ENCODE data around the gene HNF1B. TPM values are rescaled to one million over a fixed set of nuclear protein-coding genes. Genes with fewer than 3 reads are reported as not detected.

The HNF1B gene
- total and polyA plus RNA-seq, 10 of the 15 experiments (the other 5 are each of a cell fraction or from before 2014, with no cell fraction given): 0.51 to 12.7 (median 1.9) TPM

- no peak for FAIRE-seq
- RAD21 ChIA-PET (ENCODE audit: unreplicated experiment): no interaction called here
Observed at GRCh38 chr17:37731056-37731455, 13.8 kb downstream of the HNF1B start.

More at GRCh38 chr17:37731056-37731455, 13.8 kb downstream of the HNF1B start:
- no TSS peak for BruUV-seq (replicated peaks)
- no peak for ATAC-seq
- WGBS (ENCODE audit: insufficient coverage, insufficient replicate concordance, low lambda C conversion rate, missing lambda C conversion rate): 51% methylated on average over 12 of the region's 12 CpGs
- H3K27ac ChIP-seq (ENCODE audit: control insufficient read depth, insufficient read depth): no peak overlapping the region
- TF ChIP-seq CBX5 (IDR thresholded peaks at IDR 0.05; ENCODE audit: low read depth) (no peak), SMARCA5 (IDR thresholded peaks at IDR 0.05) (no peak), CEBPB (IDR thresholded peaks at IDR 0.05; ENCODE audit: borderline replicate concordance in 1 of 2, low read depth in 2 of 2, low read length in 2 of 2) (no peak), NFYB (IDR thresholded peaks at IDR 0.05; ENCODE audit: insufficient read depth, low read depth, low read length) (no peak), SUZ12 (IDR thresholded peaks at IDR 0.05; ENCODE audit: unreplicated experiment) (no peak), CBX3 (IDR thresholded peaks at IDR 0.05; ENCODE audit: borderline replicate concordance, low read depth) (no peak), SIN3A (IDR thresholded peaks at IDR 0.05; ENCODE audit: low read depth, low read length) (no peak), BACH1 (IDR thresholded peaks at IDR 0.05; ENCODE audit: borderline replicate concordance) (no peak), BRCA1 (IDR thresholded peaks at IDR 0.05; ENCODE audit: low read depth, low read length) (no peak), FOXM1 (IDR thresholded peaks at IDR 0.05; ENCODE audit: low read depth, low read length) (no peak), STAT1 (conservative IDR thresholded peaks at IDR 0.05) (no peak), POU2F2 (IDR thresholded peaks at IDR 0.05; ENCODE audit: borderline replicate concordance, low read depth, low read length) (no peak), ZNF24 (IDR thresholded peaks at IDR 0.05) (no peak), EGR1 (IDR thresholded peaks at IDR 0.05; ENCODE audit: borderline replicate concordance in 1 of 2, low read depth in 2 of 2, low read length in 2 of 2) (no peak), FOS (IDR thresholded peaks at IDR 0.05; ENCODE audit: borderline replicate concordance, extremely low read depth, insufficient read length) (no peak), HDGF (IDR thresholded peaks at IDR 0.05) (no peak), ZBED1 (IDR thresholded peaks at IDR 0.05; ENCODE audit: borderline replicate concordance) (no peak), SMAD5 (IDR thresholded peaks at IDR 0.05; ENCODE audit: low read depth) (no peak)
- TF ChIP-seq, protein P1, sequence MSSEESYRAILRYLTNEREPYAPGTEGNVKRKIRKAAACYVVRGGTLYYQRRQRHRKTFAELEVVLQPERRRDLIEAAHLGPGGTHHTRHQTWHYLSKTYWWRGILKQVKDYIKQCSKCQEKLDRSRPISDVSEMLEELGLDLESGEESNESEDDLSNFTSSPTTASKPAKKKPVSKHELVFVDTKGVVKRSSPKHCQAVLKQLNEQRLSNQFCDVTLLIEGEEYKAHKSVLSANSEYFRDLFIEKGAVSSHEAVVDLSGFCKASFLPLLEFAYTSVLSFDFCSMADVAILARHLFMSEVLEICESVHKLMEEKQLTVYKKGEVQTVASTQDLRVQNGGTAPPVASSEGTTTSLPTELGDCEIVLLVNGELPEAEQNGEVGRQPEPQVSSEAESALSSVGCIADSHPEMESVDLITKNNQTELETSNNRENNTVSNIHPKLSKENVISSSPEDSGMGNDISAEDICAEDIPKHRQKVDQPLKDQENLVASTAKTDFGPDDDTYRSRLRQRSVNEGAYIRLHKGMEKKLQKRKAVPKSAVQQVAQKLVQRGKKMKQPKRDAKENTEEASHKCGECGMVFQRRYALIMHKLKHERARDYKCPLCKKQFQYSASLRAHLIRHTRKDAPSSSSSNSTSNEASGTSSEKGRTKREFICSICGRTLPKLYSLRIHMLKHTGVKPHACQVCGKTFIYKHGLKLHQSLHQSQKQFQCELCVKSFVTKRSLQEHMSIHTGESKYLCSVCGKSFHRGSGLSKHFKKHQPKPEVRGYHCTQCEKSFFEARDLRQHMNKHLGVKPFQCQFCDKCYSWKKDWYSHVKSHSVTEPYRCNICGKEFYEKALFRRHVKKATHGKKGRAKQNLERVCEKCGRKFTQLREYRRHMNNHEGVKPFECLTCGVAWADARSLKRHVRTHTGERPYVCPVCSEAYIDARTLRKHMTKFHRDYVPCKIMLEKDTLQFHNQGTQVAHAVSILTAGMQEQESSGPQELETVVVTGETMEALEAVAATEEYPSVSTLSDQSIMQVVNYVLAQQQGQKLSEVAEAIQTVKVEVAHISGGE (CRISPR knock-in tag; IDR thresholded peaks at IDR 0.05): no peak
- H3K4me1 ChIP-seq (ENCODE audit: control insufficient read depth, insufficient read depth, low read length): no peaks in the 10 kb centered on the region
- no peak overlapping the region for H2AFZ ChIP-seq (ENCODE audit: control insufficient read depth, low read depth, low read length)
- H3K4me3 ChIP-seq: no peak overlapping the region
- H3K79me2 ChIP-seq (ENCODE audit: control insufficient read depth, insufficient read depth, low read length): no peaks in the 10 kb centered on the region
- intact Hi-C loops (cut with micrococcal nuclease; ENCODE audit: unreplicated experiment) (no loop called here), in situ Hi-C loops (cut with MboI) (loop anchor here (10.0 kb wide), 1 partner anchor 64 kb away; no protein-coding TSS in a partner anchor)
- no peak overlapping the region for H3K4me2 ChIP-seq (ENCODE audit: control insufficient read depth, insufficient read depth)
- POLR2A ChIA-PET: interaction anchor here (1.3 kb wide), 1 partner anchor 10 kb away, joined by 4 read pairs; no protein-coding TSS in a partner anchor
- SMC1A ChIA-PET (ENCODE audit: uncharacterized antibody, unreplicated experiment): interaction anchor here (0.7 to 1.0 kb wide), 2 partner anchors 35 to 127 kb away, joined by 3 read pairs; no protein-coding TSS in a partner anchor
- H3K9ac ChIP-seq (ENCODE audit: control insufficient read depth, insufficient read depth, low read length): no peak overlapping the region
- H3K36me3 ChIP-seq (ENCODE audit: control insufficient read depth in 2 of 2, insufficient read depth in 2 of 2, low read length in 1 of 2): peaks cover 0 to 20% of the 10 kb centered on the region in 2 experiments; a peak in 2 of 4 replicates
- CTCF ChIA-PET: interaction anchor here (0.6 to 1.0 kb wide), 2 partner anchors 28 to 30 kb away, joined by 3 to 4 read pairs; no protein-coding TSS in a partner anchor
- no peaks in the 10 kb centered on the region for H4K20me1 ChIP-seq (ENCODE audit: control insufficient read depth, insufficient read depth)
- DNase-seq (ENCODE audit: low read depth, low spot score): no peak
- H3K27me3 ChIP-seq (replicated peaks in 1 of 2; ENCODE audit: control insufficient read depth in 2 of 2, insufficient read depth in 2 of 2, low read length in 1 of 2): peaks cover 0 to 3% of the 10 kb centered on the region in 2 experiments; a peak in 1 of 4 replicates
- no peaks in the 10 kb centered on the region for H3K9me3 ChIP-seq (replicated peaks; ENCODE audit: control insufficient read depth, insufficient read depth, low read length)
